GM19455 (cell line): ENCODE measurements around the gene CHCHD3.

Source experiments
- ATAC-seq: cut with Tn5 transposase; IDR thresholded peaks from one replicate; pipeline ENCODE4 v1.9.1; 2021; ENCODE audit not compliant: unreplicated experiment

The CHCHD3 gene

GRCh38 chr7:133079296-133079695 lies 2.6 kb downstream of the CHCHD3 start:
- ATAC-seq = no peak

- ATAC-seq = no peak
Measured at GRCh38 chr7:133077394-133077793, 4.5 kb downstream of the CHCHD3 start.

DNA sequence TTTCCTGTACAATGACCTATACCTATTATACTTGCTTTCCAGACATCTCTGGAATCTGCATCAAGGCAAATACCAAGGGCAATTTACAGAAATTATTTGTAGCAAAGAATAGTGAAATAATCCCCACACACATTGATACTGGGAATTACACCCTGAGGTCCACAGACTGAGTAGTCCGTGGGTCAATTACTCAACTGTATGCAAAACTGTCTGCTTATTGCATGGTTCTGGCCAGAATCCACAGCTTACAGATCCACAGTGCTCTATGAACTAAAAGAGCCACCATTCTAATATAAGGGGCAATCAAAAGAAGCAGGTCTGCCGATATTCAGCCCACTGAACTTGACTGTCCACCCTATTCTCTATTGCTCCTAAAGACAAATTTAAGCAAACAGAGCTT lies 5.7 kb downstream of the CHCHD3 start:
- no peak for ATAC-seq

- no peak for ATAC-seq
Measured at GRCh38 chr7:133071506-133071905, 10.4 kb downstream of the CHCHD3 start.

DNA sequence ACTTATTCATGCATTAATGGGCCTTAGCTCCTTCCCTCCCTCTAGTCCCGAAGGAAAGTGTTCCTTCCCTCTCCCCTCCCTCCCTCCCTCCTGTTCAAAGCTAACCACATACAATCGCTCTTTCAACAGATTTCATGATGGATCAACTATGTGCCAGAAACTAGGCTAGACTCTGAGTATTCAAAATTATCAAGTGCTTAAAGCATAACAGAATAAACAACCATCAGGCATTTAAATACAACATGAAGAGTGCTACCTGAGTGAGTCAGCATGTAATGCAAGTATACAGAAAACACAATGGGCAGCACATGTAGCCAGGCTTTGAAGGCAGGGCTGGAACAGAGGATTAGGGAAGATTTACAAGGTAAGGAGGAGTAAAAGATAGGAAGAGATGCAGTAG lies 11.3 kb downstream of the CHCHD3 start:
- ATAC-seq = no peak

DNA sequence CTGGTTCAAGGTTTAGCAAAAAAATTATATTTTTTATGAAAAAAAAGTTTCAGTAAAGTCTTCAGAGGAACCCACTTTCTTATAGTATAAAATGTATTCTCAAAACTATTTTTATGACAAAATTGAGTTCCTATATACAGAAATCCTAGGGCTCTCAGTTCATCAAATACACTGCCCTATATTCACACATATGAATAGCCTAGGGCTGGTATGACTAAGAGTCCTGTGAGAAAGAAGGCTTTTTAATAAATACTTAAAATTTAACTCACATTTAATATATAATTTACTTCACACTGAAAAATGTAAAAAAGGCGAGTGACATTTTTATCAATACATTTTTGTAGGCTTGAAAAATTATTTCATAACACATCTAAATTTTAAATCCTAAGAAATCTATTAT lies 16.6 kb downstream of the CHCHD3 start:
- ATAC-seq = no peak

DNA sequence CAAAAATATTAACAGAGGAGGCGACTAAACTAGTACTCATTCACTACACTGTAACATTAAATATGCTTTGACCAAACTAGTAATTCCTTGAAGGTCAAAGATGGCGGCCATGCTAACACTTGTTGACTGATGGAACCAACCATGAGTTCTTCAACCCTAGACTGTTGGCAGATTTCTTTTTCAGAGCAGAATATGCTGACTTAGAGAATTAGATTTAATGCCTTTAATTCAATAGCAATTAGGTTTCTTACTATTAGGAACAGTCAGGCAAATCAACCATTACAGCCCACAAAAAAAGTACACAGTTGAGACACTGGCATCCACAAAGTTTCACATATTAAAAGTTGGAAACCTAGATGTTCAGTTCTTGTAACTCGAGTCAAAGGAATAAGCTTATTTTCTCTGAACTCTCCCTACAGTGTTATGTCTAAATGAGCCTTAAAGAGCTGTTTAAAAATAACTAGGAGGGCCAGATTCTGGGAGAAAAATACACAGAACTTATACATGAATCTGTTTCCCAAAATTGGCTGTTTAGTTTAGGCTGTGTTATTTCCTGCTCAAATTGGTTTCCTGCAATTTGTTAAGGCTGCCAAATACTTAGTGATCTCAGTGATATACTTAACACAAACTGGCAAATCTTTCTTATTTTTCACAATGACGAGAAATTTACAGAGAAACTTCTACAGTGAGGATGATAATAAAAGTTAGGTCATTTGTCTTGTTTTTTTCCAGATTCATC lies 17.6 kb downstream of the CHCHD3 start:
- ATAC-seq = no peak

DNA sequence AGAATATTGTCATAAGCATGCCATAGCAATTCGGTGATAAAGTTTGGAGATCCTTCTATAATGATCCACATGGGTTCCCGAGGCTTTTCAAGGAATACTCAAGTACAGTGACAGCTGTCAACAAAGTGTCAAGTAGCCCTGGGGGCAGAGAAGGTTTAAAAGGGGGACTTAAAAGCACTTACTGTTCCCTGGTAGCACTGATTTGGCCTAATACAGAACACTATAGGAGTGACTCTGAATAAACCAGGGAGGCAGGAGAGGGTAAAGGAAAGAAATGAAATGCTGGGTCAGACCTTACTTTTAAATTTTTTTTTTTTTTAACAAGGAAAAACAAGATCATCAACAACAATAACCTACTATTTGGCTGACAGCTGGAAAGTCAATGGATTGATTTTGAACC lies 20.1 kb downstream of the CHCHD3 start:
- no peak for ATAC-seq

DNA sequence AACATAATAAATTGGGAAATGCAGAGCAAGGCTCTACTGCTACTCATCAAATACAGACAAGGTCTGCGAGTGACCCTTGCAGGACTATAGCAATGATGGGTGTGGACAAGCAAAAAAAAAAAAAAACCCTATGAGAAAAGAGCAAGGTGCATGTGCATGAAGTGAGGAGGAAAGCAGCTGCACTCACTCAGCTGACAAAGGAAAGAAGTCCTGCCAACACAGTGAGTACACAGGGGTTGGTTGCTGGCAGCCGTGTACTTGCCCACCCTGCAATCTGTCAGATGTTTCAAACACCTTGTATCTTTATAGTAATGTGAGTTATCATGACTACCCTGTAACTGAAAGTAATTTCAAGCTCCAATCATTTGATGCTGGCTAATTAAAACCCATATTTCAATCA lies 20.5 kb downstream of the CHCHD3 start:
- no peak for ATAC-seq

DNA sequence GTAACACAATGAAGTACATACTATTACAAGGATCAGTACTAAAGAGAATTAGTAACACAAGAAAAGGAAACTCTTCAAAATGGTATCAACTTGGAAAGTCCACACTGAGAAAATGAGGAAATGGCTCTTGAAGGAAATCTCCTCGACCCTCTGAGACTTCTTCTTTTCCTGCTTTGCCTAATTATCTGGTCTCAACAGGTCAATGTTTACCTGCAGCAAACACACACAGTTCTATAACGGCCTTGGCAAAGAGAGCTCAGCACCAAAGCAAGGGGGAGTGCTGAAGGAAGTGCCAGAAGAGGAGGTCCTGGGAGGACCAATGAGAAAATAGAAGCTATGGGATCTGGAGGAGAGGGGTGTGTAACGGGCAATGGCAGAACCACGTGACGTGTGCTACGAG lies 21.9 kb downstream of the CHCHD3 start:
- no peak for ATAC-seq

GRCh38 chr7:133059263-133059662 lies 22.6 kb downstream of the CHCHD3 start:
- ATAC-seq = no peak

DNA sequence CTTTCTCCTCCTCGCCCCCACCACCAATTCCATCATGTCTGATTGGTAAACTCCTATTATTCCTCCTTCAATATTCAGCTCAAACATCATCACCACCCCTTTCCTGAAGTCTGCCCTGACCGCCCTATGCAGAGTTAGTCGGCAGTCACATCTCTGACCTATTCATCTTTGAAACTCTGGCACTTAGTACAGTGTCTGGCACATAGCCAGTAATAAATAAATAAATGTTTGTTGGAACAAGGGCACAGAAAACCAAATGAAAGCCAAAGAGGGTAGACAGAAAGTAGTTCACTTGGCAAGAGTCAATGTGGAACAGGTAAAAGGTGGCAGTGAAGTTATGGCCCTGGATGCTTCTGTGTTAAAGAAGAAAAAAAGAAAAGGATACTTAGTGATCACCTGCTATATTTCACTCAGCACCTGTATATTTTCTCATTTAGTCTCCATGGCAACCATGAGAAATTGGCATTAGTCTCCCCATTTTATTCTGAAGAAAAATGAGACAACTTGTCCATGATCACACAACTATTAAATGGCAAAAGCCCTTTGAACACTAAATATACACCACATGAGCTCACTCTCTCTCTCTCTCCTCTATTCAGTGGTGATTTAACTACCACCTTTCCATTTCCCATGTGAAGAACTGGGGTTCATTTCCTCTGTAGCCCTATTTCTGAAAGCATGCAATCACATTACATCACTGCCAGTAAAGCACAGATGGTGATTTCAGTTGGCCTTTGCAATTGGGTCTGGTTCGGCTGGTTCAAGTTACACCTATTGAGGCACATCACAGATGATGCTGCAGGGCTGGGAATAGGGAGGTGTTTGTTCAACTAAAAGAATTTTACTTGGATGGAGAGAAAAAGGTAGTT lies 25.3 kb downstream of the CHCHD3 start:
- ATAC-seq = no peak

DNA sequence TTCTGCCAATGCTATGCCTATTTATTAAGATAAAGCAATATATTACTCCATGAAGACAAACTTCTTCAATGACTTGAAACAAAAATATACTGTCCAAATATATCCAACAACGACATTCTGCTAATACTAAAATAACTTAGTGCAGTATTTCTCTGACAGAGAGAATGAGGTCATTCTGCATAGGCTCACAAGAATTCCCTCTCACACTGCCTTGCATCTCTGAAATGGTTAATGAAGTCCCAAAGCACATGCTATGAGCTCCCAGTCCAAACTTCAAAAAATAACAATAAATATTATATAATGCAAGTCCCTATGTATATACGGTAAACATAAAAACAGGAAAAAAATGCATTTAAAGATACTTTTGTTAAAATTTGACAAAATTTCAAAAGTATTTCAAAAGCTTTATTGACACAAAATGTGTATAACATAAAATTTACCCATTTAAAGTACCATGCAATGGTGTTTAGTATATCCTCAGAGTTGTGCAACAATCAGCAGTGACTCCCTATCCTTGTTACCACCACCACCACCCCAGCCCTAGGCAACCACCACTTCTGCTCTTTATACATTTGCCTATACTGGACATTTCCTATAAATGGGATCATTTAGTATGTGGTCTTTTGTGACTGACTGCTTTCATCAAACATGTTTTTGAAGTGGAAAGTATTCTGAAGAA lies 27.6 kb downstream of the CHCHD3 start:
- no peak for ATAC-seq

GRCh38 chr7:133053321-133053891 lies 28.5 kb downstream of the CHCHD3 start:
- no peak for ATAC-seq

GRCh38 chr7:133052826-133053225 lies 29.1 kb downstream of the CHCHD3 start:
- ATAC-seq = no peak

- no peak for ATAC-seq
Measured at GRCh38 chr7:133052401-133052756, 29.5 kb downstream of the CHCHD3 start.

DNA sequence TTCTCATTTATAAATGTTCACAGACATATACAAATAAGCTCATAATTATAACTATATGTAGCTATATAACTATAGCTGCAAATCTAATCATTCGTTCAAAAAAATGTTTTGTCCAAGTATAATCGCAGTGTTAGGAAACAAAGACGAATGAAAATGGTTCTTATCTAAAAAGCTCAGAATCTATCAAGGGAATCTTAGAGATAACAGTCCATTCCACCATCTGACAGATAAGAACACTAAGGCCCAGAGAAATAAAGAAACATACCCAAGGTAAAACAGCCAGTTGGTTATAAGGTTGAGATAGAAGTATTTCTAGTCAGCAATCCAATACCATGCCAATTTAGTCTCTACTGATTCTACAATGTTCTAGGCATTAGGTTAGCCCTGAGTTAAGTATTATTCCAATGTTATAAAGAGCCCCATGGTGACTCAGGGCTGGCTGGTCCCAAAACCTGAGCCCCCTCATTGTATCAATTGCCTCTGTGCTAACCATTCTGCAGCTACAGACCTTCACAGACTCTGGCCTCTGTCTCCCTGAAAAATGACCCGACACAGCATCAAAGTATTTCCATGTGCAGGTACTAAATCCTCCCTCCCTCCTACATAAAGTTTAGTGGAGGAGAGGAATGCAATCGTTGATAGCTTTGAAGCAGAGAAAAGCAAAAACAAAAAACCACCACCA lies 30.0 kb downstream of the CHCHD3 start:
- no peak for ATAC-seq

- ATAC-seq = no peak
Measured at GRCh38 chr7:133051066-133051465, 30.8 kb downstream of the CHCHD3 start.

GRCh38 chr7:133050200-133050995 lies 31.5 kb downstream of the CHCHD3 start:
- no peak for ATAC-seq

DNA sequence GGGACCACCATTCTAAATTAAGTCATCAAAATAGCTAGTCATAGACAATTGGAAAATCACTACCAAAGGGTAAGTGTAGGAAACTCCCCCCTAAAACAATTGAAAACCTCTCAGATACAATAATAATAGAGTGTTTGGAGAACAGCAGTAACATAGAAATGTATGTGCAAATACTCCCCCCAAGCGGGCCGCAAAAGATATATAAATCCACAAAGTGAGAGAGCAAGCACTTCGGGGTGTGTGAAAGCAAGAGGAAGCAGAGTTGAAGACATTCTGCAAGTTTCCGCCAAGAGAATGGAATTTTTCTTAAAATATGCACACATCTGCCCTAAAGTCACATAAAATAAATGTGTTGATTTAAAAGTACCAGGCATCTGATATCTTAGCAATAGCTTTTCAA lies 33.3 kb downstream of the CHCHD3 start:
- no peak for ATAC-seq
